Activated T-cell treated with anti-CD3 and anti-CD28 coated beads, Interleukin-2, amount 50 U/mL, for 4 hours (primary cell): ENCODE results near the gene EPSTI1. TPM values are rescaled to one million over a fixed set of nuclear protein-coding genes. Genes with fewer than 3 reads are reported as not detected.
A peak's percentile ranks its signal among the peaks of the same experiment; 100 is the strongest.
"Not testable (repeated sequence)": the region's sequence is repeated elsewhere in the genome, so short reads cannot be mapped to it uniquely, and the experiment has no call there.

Experiments used
- ATAC-seq, 2 donors: fragments of 200-7000 bp; cut with Tn5 transposase; one replicate each; pipeline ENCODE4 v1.10.0; 2021
- DNase-seq: peaks from one replicate; pipeline ENCODE4 v3.0.0-alpha.2; 2020
- H3K27me3 Mint-ChIP-seq: one replicate; pipeline ENCODE4 v1.8.0; 2021; ENCODE audit warnings: low read depth, mixed read lengths
- H3K36me3 Mint-ChIP-seq: one replicate; pipeline ENCODE4 v1.8.0; 2022; ENCODE audit warnings: mixed read lengths; ENCODE audit not compliant: insufficient read depth
- H3K4me1 Mint-ChIP-seq: one replicate; pipeline ENCODE4 v1.8.0; 2021; ENCODE audit warnings: low read depth, mixed read lengths
- H3K4me3 Mint-ChIP-seq: one replicate; pipeline ENCODE4 v1.8.0; 2021; ENCODE audit warnings: mild to moderate bottlenecking, moderate library complexity, mixed read lengths
- H3K9me3 Mint-ChIP-seq: one replicate; pipeline ENCODE4 v1.8.0; 2021; ENCODE audit warnings: mixed read lengths
- total RNA-seq, 3 donors: library from RNA; stranded (reverse); gene quantifications; one replicate each; pipeline ENCODE4 v1.2.1, GENCODE V29; 2021

The EPSTI1 gene, protein sequence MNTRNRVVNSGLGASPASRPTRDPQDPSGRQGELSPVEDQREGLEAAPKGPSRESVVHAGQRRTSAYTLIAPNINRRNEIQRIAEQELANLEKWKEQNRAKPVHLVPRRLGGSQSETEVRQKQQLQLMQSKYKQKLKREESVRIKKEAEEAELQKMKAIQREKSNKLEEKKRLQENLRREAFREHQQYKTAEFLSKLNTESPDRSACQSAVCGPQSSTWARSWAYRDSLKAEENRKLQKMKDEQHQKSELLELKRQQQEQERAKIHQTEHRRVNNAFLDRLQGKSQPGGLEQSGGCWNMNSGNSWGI
- 10 to 100 TPM in 2 of 3 donors, 1 to 10 TPM in 1; 8.9 to 18.1 (median 10.2) TPM for total RNA-seq

DNA sequence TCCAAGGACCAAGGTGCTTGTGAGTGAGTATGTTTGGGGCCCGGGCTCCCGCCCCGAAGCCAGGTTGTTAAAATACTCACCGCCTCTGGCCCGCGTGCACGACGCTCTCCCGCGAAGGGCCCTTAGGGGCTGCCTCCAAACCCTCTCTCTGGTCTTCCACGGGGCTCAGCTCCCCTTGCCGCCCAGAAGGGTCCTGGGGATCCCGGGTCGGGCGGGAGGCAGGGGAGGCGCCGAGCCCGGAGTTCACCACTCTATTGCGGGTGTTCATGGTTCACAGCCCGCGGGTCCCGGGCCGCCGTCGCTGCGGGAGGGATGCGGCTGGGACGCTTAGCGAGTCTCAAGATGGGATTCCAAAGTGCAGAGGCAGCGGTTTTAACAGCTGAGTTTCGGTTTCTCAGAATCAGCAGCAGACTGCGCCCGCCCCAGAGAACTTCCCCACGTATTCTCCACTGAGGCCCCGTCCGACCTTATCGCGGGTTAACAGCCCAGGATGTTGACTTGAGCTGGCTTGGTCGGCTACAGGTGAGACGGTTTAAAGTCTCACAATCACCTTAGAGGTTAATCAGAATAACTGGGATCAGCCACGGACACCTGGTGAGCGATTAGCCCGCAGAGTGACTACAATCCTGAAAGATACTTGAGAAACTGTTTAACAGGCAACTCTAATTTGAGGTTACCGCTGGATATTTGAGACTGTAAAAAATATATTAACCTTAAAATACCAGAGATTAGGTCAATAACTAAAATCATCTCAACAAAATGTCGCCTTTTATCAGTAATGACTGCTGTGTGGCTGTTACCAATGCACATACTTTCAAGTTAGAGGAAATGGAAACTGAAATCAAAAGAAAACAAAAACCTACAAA lies at the start of gene EPSTI1:
Gene EPSTI1 (minus strand): TSS at position 344 of the 866 bp plus-strand sequence. CDS start 76 bp downstream, at position 268.
- H3K4me3 Mint-ChIP-seq = peak within 1 kb of the TSS; percentile 92
- no peaks in the 10 kb centered on the region for H3K9me3 Mint-ChIP-seq
- peak; percentile 72 for DNase-seq
- H3K27me3 Mint-ChIP-seq = no peaks in the 10 kb centered on the region
- H3K4me1 Mint-ChIP-seq = peaks cover 56% of the 10 kb centered on the region
- peak; percentile 83 for ATAC-seq
- peaks cover 1% of the 10 kb centered on the region for H3K36me3 Mint-ChIP-seq

DNA sequence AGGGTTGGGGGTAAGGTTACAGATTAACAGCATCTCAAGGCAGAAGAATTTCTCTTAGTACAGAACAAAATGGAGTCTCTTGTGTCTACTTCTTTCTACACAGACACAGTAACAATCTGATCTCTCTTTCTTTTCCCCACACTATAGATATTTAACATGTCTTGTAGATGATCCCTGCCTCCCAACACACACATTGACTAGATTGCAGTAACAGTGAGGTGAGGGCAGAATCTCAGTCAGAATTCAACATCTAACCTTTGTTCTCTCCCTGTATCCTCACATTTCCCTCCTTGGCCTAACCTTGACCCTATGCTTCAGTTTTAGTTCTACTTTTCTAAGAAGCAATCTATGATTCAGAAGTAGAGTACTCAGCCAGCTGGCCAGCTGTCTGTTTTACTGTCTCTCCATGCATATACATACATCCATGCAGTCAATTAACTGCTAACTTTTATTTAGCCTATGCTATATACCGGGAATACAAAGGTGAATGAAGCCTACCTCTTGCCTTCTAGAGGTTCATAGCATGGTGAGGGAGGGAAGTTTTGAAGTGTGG lies 49.4 kb upstream of the EPSTI1 start:
- Mint-ChIP-seq H3K4me1 (peaks cover 42% of the 10 kb centered on the region), H3K4me3 (no peak overlapping the region), H3K36me3 (peaks cover 4% of the 10 kb centered on the region), H3K27me3 (no peaks in the 10 kb centered on the region), H3K9me3 (no peaks in the 10 kb centered on the region)
- ATAC-seq (no peak), DNase-seq (no peak)

GRCh38 chr13:43040581-43041368 lies 48.7 kb upstream of the EPSTI1 start:
- ATAC-seq, H3K9me3 Mint-ChIP-seq, H3K4me3 Mint-ChIP-seq, DNase-seq, H3K36me3 Mint-ChIP-seq, H3K27me3 Mint-ChIP-seq: not testable (repeated sequence)
- peaks cover 37% of the 10 kb centered on the region for H3K4me1 Mint-ChIP-seq

DNA sequence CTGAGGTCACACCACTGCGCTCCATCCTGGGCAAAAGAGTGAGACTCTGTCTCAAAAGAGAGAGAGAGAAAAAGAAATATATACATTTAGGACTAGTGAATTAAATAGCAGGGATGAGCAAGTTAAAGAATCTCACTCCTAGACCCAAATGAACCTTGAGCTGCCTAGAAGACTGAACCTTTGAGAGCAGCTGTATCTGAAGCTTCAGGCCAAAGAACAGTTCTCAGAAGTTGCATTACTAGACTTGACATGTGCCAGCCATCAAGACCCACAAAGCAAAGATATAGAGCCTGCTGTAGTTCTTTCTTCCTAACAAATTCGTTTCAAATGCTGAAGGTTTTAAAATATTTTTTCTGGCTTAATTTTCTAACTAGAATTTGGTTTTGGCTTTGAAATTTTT lies 47.9 kb upstream of the EPSTI1 start:
- no peaks in the 10 kb centered on the region for H3K9me3 Mint-ChIP-seq
- H3K4me3 Mint-ChIP-seq = no peak overlapping the region
- peaks cover 5% of the 10 kb centered on the region for H3K36me3 Mint-ChIP-seq
- peaks cover 28% of the 10 kb centered on the region for H3K4me1 Mint-ChIP-seq
- DNase-seq (no peak), ATAC-seq (no peak)
- H3K27me3 Mint-ChIP-seq = no peaks in the 10 kb centered on the region

GRCh38 chr13:43036351-43037250 lies 44.6 kb upstream of the EPSTI1 start:
- Mint-ChIP-seq H3K36me3 (peaks cover 22% of the 10 kb centered on the region), H3K4me1 (peaks cover 3% of the 10 kb centered on the region), H3K9me3 (peaks cover 3% of the 10 kb centered on the region), H3K27me3 (no peaks in the 10 kb centered on the region), H3K4me3 (no peak overlapping the region)
- DNase-seq = no peak
- ATAC-seq = no peak

GRCh38 chr13:43033038-43033437 lies 41.0 kb upstream of the EPSTI1 start:
- Mint-ChIP-seq H3K4me3 (no peak overlapping the region), H3K9me3 (peaks cover 3% of the 10 kb centered on the region), H3K27me3 (no peaks in the 10 kb centered on the region), H3K36me3 (peaks cover 27% of the 10 kb centered on the region), H3K4me1 (peaks cover 12% of the 10 kb centered on the region)
- DNase-seq = no peak
- no peak for ATAC-seq

GRCh38 chr13:43031881-43032280 lies 39.8 kb upstream of the EPSTI1 start:
- H3K36me3 Mint-ChIP-seq = peaks cover 24% of the 10 kb centered on the region
- no peak overlapping the region for H3K4me3 Mint-ChIP-seq
- DNase-seq = no peak
- H3K4me1 Mint-ChIP-seq = peaks cover 15% of the 10 kb centered on the region
- peaks cover 3% of the 10 kb centered on the region for H3K9me3 Mint-ChIP-seq
- no peak for ATAC-seq
- H3K27me3 Mint-ChIP-seq = no peaks in the 10 kb centered on the region

DNA sequence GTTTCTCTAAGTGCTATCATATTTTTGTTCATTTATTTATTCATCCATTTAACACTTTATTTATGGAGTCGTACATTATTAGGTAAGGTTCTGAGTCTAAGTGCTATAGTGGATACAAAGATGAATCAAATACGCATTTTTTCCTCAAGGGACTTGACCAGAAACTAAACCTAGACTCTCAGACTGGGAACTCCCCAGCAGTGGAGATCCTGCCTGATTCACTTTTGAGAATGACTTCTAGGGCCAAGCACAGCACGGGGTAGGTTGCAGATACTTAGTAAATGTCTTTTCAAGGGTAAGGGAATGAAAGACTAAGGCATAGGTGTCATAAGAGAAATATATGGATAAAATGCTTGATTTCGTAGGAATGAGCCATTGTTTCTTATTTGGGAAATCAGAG lies 38.5 kb upstream of the EPSTI1 start:
- Mint-ChIP-seq H3K36me3 (peaks cover 24% of the 10 kb centered on the region), H3K27me3 (no peaks in the 10 kb centered on the region), H3K9me3 (peaks cover 3% of the 10 kb centered on the region), H3K4me3 (no peak overlapping the region), H3K4me1 (peaks cover 18% of the 10 kb centered on the region)
- ATAC-seq (no peak), DNase-seq (no peak)

DNA sequence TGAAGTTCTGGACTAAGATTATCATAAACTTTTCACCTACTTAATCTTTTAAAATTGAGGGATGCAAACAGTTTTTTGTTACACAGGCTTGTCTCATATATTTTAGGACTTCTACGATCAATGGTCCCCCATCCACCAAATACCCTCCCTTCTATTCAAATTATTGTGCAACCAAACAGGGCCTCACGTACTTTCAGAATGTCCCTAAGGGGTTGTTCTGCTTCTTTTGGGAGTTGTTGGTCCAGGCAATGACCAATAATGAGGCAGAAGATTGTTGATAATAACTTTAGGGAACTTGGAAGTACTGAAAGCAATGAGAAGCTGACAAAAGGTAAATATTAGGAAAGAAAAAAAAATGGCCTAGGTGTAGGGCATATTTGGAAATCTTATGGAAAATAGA lies 34.2 kb upstream of the EPSTI1 start:
- Mint-ChIP-seq H3K4me1 (peaks cover 33% of the 10 kb centered on the region), H3K36me3 (peaks cover 6% of the 10 kb centered on the region), H3K27me3 (no peaks in the 10 kb centered on the region), H3K4me3 (no peak overlapping the region), H3K9me3 (no peaks in the 10 kb centered on the region)
- DNase-seq = no peak
- no peak for ATAC-seq

GRCh38 chr13:43023289-43023963 lies 31.4 kb upstream of the EPSTI1 start, which contains the start of gene DNAJC15:
Gene DNAJC15, plus strand, starts transcription at chr13:43023586. Its CDS starts 41 bp downstream, at chr13:43023627.
- Mint-ChIP-seq H3K4me3 (peak within 1 kb of the TSS; percentile 93), H3K36me3 (peaks cover 4% of the 10 kb centered on the region), H3K4me1 (peaks cover 26% of the 10 kb centered on the region), H3K27me3 (no peaks in the 10 kb centered on the region), H3K9me3 (no peaks in the 10 kb centered on the region)
- DNase-seq (peak; percentile 69), ATAC-seq (peak; percentile 94)

DNA sequence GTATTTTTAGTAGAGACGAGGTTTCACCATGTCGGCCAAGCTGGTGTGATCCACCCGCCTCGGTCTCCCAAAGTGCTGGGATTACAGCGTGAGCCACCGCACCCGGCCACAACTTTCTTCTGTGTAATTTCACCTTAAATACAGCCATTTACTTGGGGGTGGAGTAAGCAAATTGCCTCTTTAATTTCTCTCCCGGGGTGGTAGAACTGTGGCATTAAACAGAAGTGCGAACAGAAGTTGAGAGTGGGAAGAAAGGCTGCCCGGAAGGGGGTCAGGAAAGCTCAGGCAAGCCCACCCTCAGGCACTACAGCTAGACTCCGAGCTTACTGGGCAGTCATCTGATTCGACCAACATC lies 30.9 kb upstream of the EPSTI1 start:
- H3K4me1 Mint-ChIP-seq = peaks cover 22% of the 10 kb centered on the region
- H3K27me3 Mint-ChIP-seq = no peaks in the 10 kb centered on the region

GRCh38 chr13:43021926-43022670 lies 30.1 kb upstream of the EPSTI1 start:
- H3K27me3 Mint-ChIP-seq = no peaks in the 10 kb centered on the region
- no peaks in the 10 kb centered on the region for H3K36me3 Mint-ChIP-seq
- H3K4me3 Mint-ChIP-seq = no peak overlapping the region
- no peaks in the 10 kb centered on the region for H3K9me3 Mint-ChIP-seq
- no peak for DNase-seq
- ATAC-seq = no peak
- H3K4me1 Mint-ChIP-seq = peaks cover 19% of the 10 kb centered on the region

More for the DNA sequence above, 30.9 kb upstream of the EPSTI1 start:
- H3K9me3 Mint-ChIP-seq = no peaks in the 10 kb centered on the region
- ATAC-seq (no peak), DNase-seq (no peak)
- H3K36me3 Mint-ChIP-seq = no peaks in the 10 kb centered on the region
- H3K4me3 Mint-ChIP-seq = peak overlapping the region; percentile 93
